ENCODE measurements around the gene SPG21.

Gene SPG21

DNA sequence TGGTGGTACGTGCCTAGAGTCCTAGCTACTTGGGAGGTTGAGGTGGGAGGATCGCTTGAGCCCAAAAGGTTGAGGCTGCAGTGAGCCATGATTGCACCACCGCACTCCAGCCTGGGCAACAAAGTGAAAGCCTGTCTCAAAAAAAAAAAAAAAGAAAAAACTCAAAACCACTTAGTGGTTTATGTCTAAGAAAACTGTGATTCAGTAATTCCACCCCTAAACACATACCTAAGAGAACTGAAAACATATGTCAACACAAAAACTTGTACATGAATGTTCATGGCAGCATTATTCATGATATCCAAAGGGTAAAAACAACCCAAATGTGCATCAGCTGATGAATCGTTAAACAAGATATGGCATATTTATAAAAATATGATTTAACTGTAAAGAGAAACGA is 14.3 kb downstream of the SPG21 start:
- H3K36me3 Mint-ChIP-seq (ENCODE audit: low read depth) = peaks cover 53% of the 10 kb centered on the region
- no peak overlapping the region for H3K4me3 Mint-ChIP-seq
- no peaks in the 10 kb centered on the region for H3K9me3 Mint-ChIP-seq
- TF ChIP-seq, protein P1, sequence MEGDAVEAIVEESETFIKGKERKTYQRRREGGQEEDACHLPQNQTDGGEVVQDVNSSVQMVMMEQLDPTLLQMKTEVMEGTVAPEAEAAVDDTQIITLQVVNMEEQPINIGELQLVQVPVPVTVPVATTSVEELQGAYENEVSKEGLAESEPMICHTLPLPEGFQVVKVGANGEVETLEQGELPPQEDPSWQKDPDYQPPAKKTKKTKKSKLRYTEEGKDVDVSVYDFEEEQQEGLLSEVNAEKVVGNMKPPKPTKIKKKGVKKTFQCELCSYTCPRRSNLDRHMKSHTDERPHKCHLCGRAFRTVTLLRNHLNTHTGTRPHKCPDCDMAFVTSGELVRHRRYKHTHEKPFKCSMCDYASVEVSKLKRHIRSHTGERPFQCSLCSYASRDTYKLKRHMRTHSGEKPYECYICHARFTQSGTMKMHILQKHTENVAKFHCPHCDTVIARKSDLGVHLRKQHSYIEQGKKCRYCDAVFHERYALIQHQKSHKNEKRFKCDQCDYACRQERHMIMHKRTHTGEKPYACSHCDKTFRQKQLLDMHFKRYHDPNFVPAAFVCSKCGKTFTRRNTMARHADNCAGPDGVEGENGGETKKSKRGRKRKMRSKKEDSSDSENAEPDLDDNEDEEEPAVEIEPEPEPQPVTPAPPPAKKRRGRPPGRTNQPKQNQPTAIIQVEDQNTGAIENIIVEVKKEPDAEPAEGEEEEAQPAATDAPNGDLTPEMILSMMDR (IDR thresholded peaks at IDR 0.05; ENCODE audit: unreplicated experiment in 3 of 3) = no peak
- peaks cover 15% of the 10 kb centered on the region for H3K4me1 Mint-ChIP-seq
- no peak overlapping the region for H3K27ac Mint-ChIP-seq
- H3K27me3 Mint-ChIP-seq (ENCODE audit: low read depth) = no peaks in the 10 kb centered on the region

DNA sequence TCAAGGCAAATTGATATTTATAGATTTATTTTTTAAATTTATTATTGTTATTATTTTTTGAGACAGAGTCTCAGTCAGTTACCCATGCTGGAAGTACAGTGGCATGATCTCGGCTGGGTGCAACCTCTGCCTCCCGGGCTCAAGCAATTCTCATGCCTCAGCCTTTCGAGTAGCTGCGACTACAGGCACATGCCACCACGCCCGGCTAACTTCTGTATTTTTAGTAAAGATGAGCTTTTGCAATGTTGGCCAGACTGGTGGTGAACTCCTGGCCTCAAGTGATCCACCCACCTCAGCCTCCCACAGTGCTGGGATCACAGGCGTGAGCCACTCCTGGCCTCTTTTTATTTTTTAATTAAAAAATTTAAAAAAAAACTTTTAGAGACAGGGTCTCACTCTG is 19.0 kb downstream of the SPG21 start:
- Mint-ChIP-seq H3K4me3 (no peak overlapping the region), H3K27me3 (ENCODE audit: low read depth) (no peaks in the 10 kb centered on the region), H3K36me3 (ENCODE audit: low read depth) (peaks cover 51% of the 10 kb centered on the region), H3K9me3 (no peaks in the 10 kb centered on the region), H3K4me1 (no peaks in the 10 kb centered on the region), H3K27ac (no peak overlapping the region)
- TF ChIP-seq, protein P1 (IDR thresholded peaks at IDR 0.05; ENCODE audit: unreplicated experiment in 3 of 3) = no peak

DNA sequence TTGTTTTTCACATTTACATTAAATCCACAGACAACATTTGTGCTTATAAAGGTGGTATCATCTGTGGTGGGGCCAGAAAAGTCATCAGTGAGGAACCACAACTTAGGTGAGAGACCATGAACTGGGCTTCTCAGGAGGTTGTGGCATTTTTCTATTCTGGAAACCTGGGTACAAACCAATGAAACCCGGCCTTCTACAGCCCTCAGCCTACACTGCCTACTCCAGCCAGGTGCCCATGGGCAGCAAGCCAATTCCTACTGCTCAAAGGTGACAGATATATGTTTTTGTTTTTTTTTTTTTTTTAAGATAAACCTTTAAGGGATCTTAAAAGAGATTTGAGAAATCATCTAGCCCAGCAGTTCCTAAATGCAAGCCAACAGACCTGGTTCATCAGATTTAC is 20.3 kb downstream of the SPG21 start:
- TF ChIP-seq, protein P1 (IDR thresholded peaks at IDR 0.05; ENCODE audit: unreplicated experiment in 3 of 3) = no peak
- Mint-ChIP-seq H3K4me3 (no peak overlapping the region), H3K27me3 (ENCODE audit: low read depth) (no peaks in the 10 kb centered on the region), H3K36me3 (ENCODE audit: low read depth) (peaks cover 56% of the 10 kb centered on the region), H3K4me1 (no peaks in the 10 kb centered on the region), H3K27ac (no peak overlapping the region), H3K9me3 (no peaks in the 10 kb centered on the region)

DNA sequence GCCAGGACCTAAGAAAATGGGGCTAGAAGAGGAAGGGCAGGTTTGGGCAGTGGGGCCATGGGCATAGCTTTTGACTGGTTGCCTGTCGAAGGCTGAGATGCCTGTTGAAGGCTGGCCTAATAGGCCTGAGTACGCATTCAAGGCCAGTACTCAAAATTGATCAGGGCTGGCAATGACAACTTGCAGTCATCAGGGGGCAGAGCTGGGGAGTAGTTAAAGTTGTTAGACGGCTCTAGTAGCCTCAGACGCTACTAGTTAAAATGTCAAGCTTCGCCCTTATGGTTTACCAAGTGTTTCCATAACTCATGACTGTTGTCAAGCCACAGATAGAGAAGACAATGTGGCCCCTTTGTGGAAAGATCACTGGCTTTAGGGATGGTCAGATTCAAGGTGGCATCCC is 28.7 kb downstream of the SPG21 start:
- Mint-ChIP-seq H3K9me3 (no peaks in the 10 kb centered on the region), H3K4me3 (no peak overlapping the region), H3K27me3 (ENCODE audit: low read depth) (no peaks in the 10 kb centered on the region), H3K4me1 (no peaks in the 10 kb centered on the region), H3K36me3 (ENCODE audit: low read depth) (peaks cover 87% of the 10 kb centered on the region), H3K27ac (no peak overlapping the region)
- TF ChIP-seq, protein P1 (IDR thresholded peaks at IDR 0.05; ENCODE audit: unreplicated experiment in 3 of 3) = no peak

DNA sequence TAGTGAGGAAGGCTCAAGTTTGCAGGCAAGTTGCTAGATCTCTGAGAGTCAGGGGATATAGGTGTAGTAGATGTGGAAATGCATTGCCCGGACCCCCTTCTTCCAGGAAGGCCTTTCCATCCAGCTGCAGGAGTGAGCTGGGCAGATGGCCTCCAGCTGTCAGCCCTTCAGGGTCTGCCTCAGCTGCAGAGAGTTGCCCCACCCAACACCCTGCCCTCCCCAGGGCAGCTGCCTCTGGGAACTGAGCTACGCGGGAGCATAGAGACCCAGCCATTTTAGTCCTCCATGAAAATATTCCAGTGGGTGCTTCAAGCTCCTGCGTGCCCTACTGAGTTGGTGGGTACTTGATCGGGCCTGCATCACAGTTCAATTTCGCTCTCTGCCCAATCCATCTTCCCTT is 29.6 kb downstream of the SPG21 start:
- Mint-ChIP-seq H3K9me3 (peaks cover 2% of the 10 kb centered on the region), H3K4me1 (no peaks in the 10 kb centered on the region), H3K4me3 (no peak overlapping the region), H3K27me3 (ENCODE audit: low read depth) (no peaks in the 10 kb centered on the region), H3K36me3 (ENCODE audit: low read depth) (peaks cover 89% of the 10 kb centered on the region), H3K27ac (no peak overlapping the region)
- TF ChIP-seq, protein P1 (IDR thresholded peaks at IDR 0.05; ENCODE audit: unreplicated experiment in 3 of 3) = no peak

DNA sequence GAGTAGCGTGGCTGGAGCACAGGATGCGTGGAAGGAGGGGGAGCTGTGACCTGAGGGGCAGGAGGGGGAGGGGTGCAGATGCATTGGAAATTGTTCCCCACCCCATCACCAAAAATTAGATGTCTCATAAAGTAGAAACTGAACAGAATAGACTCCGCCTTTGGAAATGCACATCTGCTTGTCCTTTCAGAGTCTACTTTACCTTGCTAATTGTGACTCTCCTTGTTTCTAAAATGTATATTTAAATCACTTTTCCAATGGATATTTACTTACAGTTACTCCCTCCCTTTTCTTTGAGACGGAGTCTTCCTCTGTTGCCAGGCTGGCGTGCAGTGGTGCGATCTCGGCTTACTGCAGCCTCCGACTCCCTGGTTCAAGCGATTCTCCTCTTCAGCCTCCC is 30.6 kb downstream of the SPG21 start:
- H3K27ac Mint-ChIP-seq = no peak overlapping the region
- peaks cover 11% of the 10 kb centered on the region for H3K9me3 Mint-ChIP-seq
- H3K4me3 Mint-ChIP-seq = no peak overlapping the region
- TF ChIP-seq, protein P1 (IDR thresholded peaks at IDR 0.05; ENCODE audit: unreplicated experiment in 3 of 3) = no peak
- H3K27me3 Mint-ChIP-seq (ENCODE audit: low read depth) = no peaks in the 10 kb centered on the region
- no peaks in the 10 kb centered on the region for H3K4me1 Mint-ChIP-seq
- H3K36me3 Mint-ChIP-seq (ENCODE audit: low read depth) = peaks cover 90% of the 10 kb centered on the region
